HTR-8/SVneo (cell line): ENCODE data around the gene ARHGEF28.

Experiments
- DNase-seq: peaks from one replicate; pipeline ENCODE4 v3.0.0; 2011; ENCODE audit warnings: low spot score, mixed read lengths; ENCODE audit not compliant: insufficient read length
- FAIRE-seq: peaks from 2 replicates; lab custom pipeline; 2011; peaks lifted over from hg19 to GRCh38; lab: Jason Lieb, UNC

Gene ARHGEF28

GRCh38 chr5:73908395-73908794 lies 282.4 kb downstream of the ARHGEF28 start:
- DNase-seq (no peak), FAIRE-seq (no peak)

DNA sequence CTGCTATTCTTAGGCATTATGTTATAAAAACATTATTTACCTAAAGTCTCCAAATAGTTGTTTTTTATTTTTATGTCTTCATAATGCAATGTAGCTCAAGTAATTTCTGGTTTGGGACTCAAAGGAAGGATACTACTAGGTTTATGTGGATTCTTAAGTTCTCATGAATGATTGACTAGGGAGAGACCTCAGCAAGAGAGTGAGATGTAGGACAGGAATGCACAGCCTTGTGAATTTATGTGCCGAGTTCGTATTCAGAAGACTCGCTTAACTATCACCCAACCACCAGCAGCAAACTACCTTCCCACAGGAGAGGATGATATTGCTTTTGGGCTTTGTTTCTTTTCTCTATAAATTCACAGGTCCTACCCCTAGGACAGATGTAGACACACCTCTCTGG lies 282.9 kb downstream of the ARHGEF28 start:
- FAIRE-seq (no peak), DNase-seq (no peak)

DNA sequence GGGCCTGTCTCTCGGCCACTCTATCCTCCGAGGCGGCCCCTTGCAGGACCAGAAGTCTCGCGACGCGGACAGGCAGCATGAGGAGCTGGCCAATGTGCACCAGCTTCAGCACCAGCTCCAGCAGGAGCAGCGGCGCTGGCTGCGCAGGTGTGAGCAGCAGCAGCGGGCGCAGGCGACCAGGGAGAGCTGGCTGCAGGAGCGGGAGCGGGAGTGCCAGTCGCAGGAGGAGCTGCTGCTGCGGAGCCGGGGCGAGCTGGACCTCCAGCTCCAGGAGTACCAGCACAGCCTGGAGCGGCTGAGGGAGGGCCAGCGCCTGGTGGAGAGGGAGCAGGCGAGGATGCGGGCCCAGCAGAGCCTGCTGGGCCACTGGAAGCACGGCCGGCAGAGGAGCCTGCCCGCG lies 283.5 kb downstream of the ARHGEF28 start:
- no peak for FAIRE-seq
- no peak for DNase-seq

GRCh38 chr5:73911761-73912393 lies 285.9 kb downstream of the ARHGEF28 start:
- FAIRE-seq = no peak
- DNase-seq = no peak

DNA sequence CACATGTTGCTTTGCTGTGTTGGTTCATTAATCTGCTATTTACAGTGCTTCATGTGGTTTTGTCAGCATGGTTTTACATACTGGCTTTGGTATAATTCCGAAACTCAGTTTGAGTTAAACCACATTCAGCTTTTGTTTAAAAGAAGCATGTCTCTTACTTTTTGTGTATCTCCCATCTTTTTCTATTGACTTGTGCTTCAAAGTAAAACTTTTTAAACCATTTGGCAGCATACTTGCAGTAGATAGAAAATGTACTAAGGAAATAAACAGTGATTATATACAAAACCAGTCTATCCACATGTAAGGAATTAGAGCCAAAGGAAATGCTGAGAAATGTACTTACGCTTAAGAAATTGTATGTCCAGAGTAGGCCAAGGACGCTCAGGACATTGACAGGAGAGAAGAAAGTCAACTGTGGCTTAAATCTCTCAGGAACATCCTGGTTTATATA lies 286.9 kb downstream of the ARHGEF28 start:
- FAIRE-seq = no peak
- DNase-seq = no peak

DNA sequence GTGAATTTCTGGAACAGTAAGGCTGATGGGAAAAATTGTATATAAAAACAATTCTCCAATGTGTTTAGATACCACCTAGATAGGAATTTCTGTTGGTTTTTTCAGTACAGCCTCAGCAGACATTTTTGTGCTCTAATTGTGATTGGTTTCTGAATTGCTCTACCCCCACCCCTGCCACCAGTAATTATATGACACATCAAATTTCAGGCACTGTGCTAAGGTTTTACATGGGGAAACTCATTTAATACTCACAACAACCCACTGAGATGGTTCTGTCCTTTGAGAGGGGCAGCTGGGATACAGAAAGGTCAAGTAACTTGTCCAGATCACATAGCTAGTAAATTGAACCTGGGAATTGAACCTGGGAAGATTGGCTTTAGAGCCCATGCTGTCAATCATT lies 288.0 kb downstream of the ARHGEF28 start:
- no peak for FAIRE-seq
- no peak for DNase-seq

DNA sequence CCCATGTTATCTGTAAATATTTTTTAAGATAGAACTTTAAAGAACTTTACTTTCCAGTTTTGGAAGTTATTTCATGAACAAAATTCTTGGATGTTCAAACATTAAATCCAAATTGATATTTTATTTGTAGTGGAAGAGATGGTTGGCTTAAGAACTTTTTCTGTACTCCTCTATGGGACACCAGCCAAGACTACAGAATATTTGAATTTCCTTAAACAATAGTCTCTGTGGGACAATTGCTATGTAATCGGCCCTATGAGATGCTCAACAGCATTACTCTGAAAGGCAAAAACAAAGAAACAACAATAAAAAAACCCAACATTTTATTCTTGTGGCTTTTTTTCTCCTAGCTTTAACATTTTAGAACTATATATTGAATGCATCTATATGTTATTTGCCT lies 289.3 kb downstream of the ARHGEF28 start:
- no peak for DNase-seq
- FAIRE-seq = no peak

DNA sequence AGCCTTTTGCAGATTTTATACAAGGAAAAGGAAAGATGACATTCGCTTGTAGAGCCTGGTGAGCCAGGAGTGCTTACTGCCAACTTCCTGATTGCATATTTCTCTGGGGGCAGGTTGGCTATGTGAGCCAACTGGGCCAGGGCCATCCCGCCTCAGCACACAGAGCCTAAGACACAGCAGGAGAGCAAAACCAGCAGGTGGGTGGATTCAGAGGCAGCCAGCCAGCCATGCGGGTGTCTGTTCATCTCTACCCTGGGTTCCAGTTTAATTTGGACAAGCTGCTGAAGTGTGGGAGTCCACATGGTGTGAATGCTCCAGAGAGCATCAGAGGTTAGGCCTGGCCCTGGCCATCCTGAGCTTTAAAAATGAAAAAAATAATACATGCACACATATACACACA lies 291.4 kb downstream of the ARHGEF28 start:
- no peak for FAIRE-seq

GRCh38 chr5:73917891-73918290 lies 291.9 kb downstream of the ARHGEF28 start:
- FAIRE-seq = no peak
- no peak for DNase-seq

More for the DNA sequence above, 291.4 kb downstream of the ARHGEF28 start:
- DNase-seq = no peak

- DNase-seq = no peak
- no peak for FAIRE-seq
Measured at GRCh38 chr5:73918791-73919221, 292.8 kb downstream of the ARHGEF28 start.

GRCh38 chr5:73921741-73922140 lies 295.7 kb downstream of the ARHGEF28 start:
- FAIRE-seq = no peak
- DNase-seq = no peak

GRCh38 chr5:73922224-73922623 lies 296.2 kb downstream of the ARHGEF28 start:
- no peak for FAIRE-seq
- DNase-seq = no peak

DNA sequence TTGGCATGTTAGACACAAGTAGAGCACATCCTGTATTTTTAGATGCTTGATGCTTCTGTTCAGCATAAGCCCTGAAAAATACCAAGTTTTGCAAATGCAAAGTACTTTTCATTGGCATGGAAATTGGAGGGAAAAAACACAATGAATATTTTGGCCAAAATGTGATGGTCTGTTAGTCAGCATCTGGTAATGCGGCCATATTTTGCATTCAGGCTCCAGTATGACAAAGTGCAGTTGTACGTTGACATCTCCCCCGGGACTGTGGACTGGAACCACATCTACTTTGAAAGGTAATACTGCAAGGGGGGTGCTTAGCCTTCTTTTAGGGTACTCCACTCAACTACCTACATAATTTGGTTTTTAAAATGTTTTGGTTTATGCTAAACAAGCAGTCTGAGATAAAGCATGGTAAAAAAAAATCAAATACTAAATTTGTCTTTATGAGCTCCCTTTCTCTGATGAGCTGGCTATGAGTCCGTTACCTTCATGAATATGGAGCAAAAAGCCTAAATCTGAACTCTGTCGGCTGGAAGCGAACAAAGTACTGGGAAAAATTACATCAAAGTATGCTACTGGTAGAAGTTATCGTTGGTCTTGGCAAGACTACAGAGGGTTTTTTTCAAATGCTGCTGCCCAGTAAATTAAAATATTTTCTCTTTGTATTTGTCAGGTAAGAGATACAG lies 297.0 kb downstream of the ARHGEF28 start:
- no peak for DNase-seq
- no peak for FAIRE-seq

- no peak for DNase-seq
- no peak for FAIRE-seq
Measured at GRCh38 chr5:73928476-73929070, 302.6 kb downstream of the ARHGEF28 start.

GRCh38 chr5:73935719-73936118 lies 309.7 kb downstream of the ARHGEF28 start:
- DNase-seq (no peak), FAIRE-seq (no peak)

DNA sequence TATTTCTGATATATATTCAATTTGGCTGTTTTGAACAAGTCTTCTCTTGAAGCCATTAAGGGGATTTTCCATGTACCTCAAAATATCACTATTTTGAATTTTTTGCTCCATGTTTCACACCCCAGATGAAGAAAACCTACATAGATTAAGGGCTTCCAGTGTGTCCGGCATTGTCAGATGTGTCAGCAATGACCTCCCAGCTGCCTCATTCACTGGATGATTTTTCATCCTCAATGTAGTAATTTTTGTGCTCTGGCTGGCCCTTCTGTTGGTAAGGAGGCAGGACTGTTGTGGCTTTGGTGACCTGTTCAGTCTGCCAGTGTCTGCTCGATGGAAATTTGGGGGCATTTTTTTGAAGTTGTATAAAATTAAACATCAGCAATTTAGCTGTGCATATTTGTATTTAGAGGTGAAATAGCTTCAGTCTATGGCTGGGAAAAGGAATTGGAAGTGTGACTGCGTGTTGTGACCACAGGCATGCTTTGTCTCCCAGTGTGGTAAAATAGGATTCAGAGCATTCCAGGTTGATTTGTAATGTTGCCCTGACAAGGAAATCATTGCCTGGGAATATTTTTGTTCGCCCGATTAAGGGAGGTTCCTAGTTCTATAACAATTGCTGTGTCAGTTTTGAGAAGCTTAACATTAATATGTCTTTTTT lies 312.4 kb downstream of the ARHGEF28 start:
- DNase-seq (peak; percentile 81), FAIRE-seq (peak; percentile 89)

DNA sequence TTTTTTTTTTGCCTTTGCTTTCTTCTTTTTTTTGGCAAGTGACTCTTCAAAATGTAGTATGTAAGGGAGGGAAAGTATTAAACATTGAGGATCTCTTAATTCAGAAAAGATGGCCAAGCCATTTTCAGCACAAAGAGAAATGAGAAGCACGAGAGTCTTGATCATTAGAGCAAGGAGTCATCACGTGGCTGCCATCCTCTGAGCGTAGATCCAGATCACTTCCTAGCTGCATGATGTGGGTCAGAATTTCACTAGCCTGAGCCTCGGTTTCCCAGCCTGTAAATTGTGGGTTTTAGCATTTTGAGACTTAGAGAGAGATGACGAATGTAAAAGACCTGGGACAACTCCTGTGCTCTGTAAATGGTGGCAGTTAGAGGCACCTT lies 312.9 kb downstream of the ARHGEF28 start:
- FAIRE-seq (no peak), DNase-seq (no peak)

- DNase-seq (no peak), FAIRE-seq (no peak)
Measured at GRCh38 chr5:73939557-73939956, 313.6 kb downstream of the ARHGEF28 start.

- DNase-seq = no peak
- no peak for FAIRE-seq
Measured at GRCh38 chr5:73940026-73940425, 314.0 kb downstream of the ARHGEF28 start.

GRCh38 chr5:73940801-73941200 lies 314.8 kb downstream of the ARHGEF28 start:
- DNase-seq (no peak), FAIRE-seq (no peak)

- FAIRE-seq (no peak), DNase-seq (no peak)
Measured at GRCh38 chr5:73942783-73943182, 316.8 kb downstream of the ARHGEF28 start.
